ENCODE measurements around the gene PARK7. TPM values are rescaled to one million over a fixed set of nuclear protein-coding genes. Genes with fewer than 3 reads are reported as not detected.
A peak's percentile ranks its signal among the peaks of the same experiment; 100 is the strongest.

PARK7 gene
- total and polyA plus RNA-seq, 8 donors: 227 to 307 (median 286) TPM

DNA sequence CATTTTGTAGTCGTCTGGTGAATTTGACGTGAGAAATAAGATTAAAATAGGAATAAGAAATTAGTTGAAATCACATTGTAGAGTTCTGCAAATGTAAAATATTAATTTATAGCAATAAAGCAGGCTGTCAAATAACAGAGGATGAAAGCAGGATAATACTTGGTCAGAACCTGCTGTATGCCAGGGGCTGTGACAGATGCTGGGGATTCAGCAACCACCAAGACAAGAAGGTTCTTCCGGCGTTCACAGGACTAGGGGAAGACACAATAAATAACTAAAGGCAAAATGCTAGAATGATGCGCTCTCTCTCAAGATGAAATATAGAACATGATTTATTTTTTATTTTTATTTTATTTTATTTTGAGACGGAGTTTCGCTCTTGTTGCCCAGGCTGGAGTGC, 6.8 kb upstream of the PARK7 start:
- no peaks in the 10 kb centered on the region for H3K27me3 ChIP-seq
- DNase-seq (no peak), ATAC-seq (no peak)
- no peak for TF ChIP-seq CTCF (IDR thresholded peaks at IDR 0.05)
- peak overlapping the region; percentile 88 for H3K27ac ChIP-seq
- H3K36me3 ChIP-seq: no peaks in the 10 kb centered on the region
- no peaks in the 10 kb centered on the region for H3K9me3 ChIP-seq
- peaks cover 0 to 8% of the 10 kb centered on the region in 2 donors for H3K4me1 ChIP-seq
- intact Hi-C loops (cut with DNase I): no loop called here
- peak overlapping the region; percentile 44 to 49 for H3K4me3 ChIP-seq

DNA sequence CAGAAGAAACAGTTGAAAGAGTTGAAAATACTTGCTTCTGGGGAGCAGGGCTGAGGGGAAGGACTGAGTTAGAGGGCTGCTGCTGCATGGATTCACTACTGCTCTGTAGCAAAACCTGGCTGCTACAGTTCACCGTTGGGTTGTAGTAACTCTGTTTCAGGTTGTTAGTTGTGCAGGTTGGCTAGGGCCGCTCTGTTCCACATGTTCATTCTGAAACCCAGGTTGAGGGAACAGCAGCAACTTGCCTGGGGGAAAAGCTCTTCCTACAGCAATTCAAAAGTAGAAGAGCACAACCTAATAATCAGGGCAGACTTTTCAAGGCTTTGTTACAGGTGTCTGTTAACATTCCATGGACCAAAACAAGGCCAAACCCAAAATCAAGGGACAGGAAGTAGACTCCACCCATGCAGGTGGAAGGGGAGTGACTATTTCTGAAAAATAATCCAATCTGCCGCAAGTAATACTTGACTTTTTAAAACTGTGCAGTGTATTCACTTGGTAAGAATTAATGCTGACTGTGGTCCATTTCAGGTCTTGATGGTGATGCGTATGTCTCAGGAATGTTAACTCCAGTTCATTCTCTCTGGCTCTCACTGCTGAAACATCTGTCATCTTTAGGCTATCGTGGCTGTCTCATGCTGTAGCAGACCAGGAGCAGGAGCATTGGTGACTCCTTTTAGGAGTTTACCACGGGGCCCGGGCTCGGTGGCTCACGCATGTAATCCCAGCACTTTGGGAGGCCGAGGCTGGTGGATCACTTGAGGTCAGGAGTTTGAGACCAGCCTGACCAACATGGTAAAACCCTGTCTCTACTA, 5.1 kb upstream of the PARK7 start:
- Histone ChIP-seq H3K27me3 (no peaks in the 10 kb centered on the region), H3K36me3 (no peaks in the 10 kb centered on the region), H3K27ac (no peak overlapping the region), H3K4me1 (peaks cover 5 to 19% of the 10 kb centered on the region in 2 donors), H3K9me3 (no peaks in the 10 kb centered on the region), H3K4me3 (no peak overlapping the region)
- no peak for DNase-seq
- no peak for TF ChIP-seq CTCF (IDR thresholded peaks at IDR 0.05)
- intact Hi-C loops (cut with DNase I): no loop called here
- ATAC-seq: no peak

GRCh38 chr1:7960165-7960564, 1.3 kb upstream of the PARK7 start:
- peaks cover 10 to 45% of the 10 kb centered on the region in 2 donors for H3K4me1 ChIP-seq
- H3K9me3 ChIP-seq: no peaks in the 10 kb centered on the region
- no peak for DNase-seq
- TF ChIP-seq CTCF (IDR thresholded peaks at IDR 0.05): no peak
- ATAC-seq: no peak
- H3K36me3 ChIP-seq: peaks cover 0 to 23% of the 10 kb centered on the region in 2 donors
- intact Hi-C loops (cut with DNase I): no loop called here
- H3K27me3 ChIP-seq: no peaks in the 10 kb centered on the region
- H3K4me3 ChIP-seq: peak overlapping the region in 1 of 2 donors; percentile 87
- peak overlapping the region; percentile 93 to 95 for H3K27ac ChIP-seq

DNA sequence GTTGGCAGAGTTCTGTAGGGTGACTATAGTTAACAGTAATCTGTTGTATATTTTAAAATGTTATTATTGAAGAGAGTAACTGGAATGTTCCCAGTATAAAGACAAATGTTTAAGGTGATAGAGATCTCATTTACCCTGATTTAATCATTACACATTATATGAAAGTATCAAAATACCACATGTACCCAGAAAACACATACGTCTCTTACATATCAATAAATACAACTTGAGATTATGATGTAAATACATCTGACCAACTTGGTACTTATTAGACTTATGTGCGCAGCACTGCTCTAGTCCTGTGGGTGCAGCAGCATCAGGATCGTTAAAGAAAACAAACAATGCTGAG, 670 bp upstream of the PARK7 start:
- Histone ChIP-seq H3K27ac (peak overlapping the region; percentile 93 to 95), H3K4me1 (peaks cover 10 to 46% of the 10 kb centered on the region in 2 donors), H3K9me3 (no peaks in the 10 kb centered on the region), H3K27me3 (no peaks in the 10 kb centered on the region), H3K4me3 (peak overlapping the region; percentile 87), H3K36me3 (peaks cover 0 to 30% of the 10 kb centered on the region in 2 donors)
- TF ChIP-seq CTCF (IDR thresholded peaks at IDR 0.05): no peak
- no peak for ATAC-seq
- intact Hi-C loops (cut with DNase I): no loop called here
- DNase-seq: no peak

DNA sequence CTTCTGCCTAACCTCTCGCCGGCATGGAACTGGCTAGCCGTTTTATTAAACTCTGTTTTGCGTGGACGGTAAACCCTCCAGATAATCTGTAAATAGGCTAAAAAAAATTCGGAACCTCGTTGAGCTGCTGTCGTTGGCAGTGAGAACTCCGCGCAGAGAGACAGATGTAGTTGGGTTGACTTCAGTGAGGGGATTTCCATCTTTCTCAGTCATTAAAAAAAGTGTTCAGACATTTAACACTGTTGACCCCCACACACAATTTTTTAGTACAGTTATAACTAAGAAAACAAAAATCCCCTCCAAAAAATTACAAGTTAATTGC, 464 bp downstream of the PARK7 start:
- ATAC-seq (peak; percentile 0), DNase-seq (no peak)
- Histone ChIP-seq H3K36me3 (peaks cover 0 to 38% of the 10 kb centered on the region in 2 donors), H3K9me3 (no peaks in the 10 kb centered on the region), H3K27me3 (no peaks in the 10 kb centered on the region), H3K4me1 (peaks cover 10 to 53% of the 10 kb centered on the region in 2 donors), H3K4me3 (peak overlapping the region; percentile 87), H3K27ac (peak overlapping the region; percentile 93 to 95)
- intact Hi-C loops (cut with DNase I): no loop called here
- no peak for TF ChIP-seq CTCF (IDR thresholded peaks at IDR 0.05)

Data from left lung (tissue), 10 donors.